ENCODE data around the gene ZNF74. TPM values are rescaled to one million over a fixed set of nuclear protein-coding genes. Genes with fewer than 3 reads are reported as not detected.
"Not testable (repeated sequence)": the region's sequence is repeated elsewhere in the genome, so short reads cannot be mapped to it uniquely, and the experiment has no call there.

The ZNF74 gene
- polyA plus RNA-seq, 2 of the 4 experiments (the other 2 are of a cell fraction) = 4.3 to 7.4 TPM

DNA sequence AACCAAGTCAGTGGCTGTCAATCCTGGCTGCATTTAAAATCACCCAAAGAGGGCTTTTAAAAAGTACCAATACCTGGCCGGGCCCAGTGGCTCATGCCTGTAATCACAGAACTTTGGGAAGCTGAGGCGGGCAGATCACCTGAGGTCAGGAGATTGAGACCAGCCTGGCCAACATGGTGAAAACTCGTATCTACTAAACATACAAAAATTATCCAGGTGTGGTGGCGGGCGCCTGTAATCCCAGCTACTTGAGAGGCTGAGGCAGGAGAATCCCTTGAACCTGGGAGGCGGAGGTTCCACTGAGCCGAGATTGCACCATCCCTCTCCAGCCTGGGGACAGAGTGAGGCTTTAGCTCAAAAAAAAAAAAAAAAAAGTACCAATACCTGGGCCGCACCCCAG is 17.7 kb upstream of the ZNF74 start:
- POLR2A ChIA-PET; H3K27ac ChIP-seq; H3K4me2 ChIP-seq; CTCF ChIA-PET; H3K4me1 ChIP-seq; H3K4me3 ChIP-seq; DNase-seq (ENCODE audit: low read depth in 1 of 2, low spot score in 1 of 2); H3K9me3 ChIP-seq; ATAC-seq; FAIRE-seq: not testable (repeated sequence)
- 74% methylated on average over 8 of the region's 8 CpGs for WGBS (ENCODE audit: missing lambda C conversion rate)

- CTCF ChIA-PET; H3K4me3 ChIP-seq; H3K4me2 ChIP-seq; H3K4me1 ChIP-seq; ATAC-seq; POLR2A ChIA-PET; FAIRE-seq; H3K9me3 ChIP-seq; H3K27ac ChIP-seq; DNase-seq (ENCODE audit: low read depth in 1 of 2, low spot score in 1 of 2): not testable (repeated sequence)
- 88% methylated on average over 11 of the region's 11 CpGs for WGBS (ENCODE audit: missing lambda C conversion rate)
Measured at GRCh38 chr22:20376983-20377382, 17.0 kb upstream of the ZNF74 start.

- POLR2A ChIA-PET = no interaction called here
- WGBS (ENCODE audit: missing lambda C conversion rate) = 84% methylated on average over 4 of the region's 4 CpGs
- no peak for ATAC-seq
- DNase-seq (ENCODE audit: low read depth in 1 of 2, low spot score in 1 of 2) = no peak
- TF ChIP-seq CHD4 (IDR thresholded peaks at IDR 0.05; ENCODE audit: borderline replicate concordance) = no peak
- TF ChIP-seq RNF2 (IDR thresholded peaks at IDR 0.05; ENCODE audit: borderline replicate concordance, low read depth) = no peak
- TF ChIP-seq JUNB (IDR thresholded peaks at IDR 0.05) = no peak
- no peak for TF ChIP-seq USF2 (IDR thresholded peaks at IDR 0.05)
- TF ChIP-seq, protein P1, sequence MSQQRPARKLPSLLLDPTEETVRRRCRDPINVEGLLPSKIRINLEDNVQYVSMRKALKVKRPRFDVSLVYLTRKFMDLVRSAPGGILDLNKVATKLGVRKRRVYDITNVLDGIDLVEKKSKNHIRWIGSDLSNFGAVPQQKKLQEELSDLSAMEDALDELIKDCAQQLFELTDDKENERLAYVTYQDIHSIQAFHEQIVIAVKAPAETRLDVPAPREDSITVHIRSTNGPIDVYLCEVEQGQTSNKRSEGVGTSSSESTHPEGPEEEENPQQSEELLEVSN (IDR thresholded peaks at IDR 0.05; ENCODE audit: borderline replicate concordance, low read depth) = no peak
- TF ChIP-seq FOSL2 (IDR thresholded peaks at IDR 0.05) = no peak
- no peak for TF ChIP-seq FOSL2 (CRISPR knock-in tag; IDR thresholded peaks at IDR 0.05)
- no peak for TF ChIP-seq HMGXB4 (CRISPR knock-in tag; IDR thresholded peaks at IDR 0.05; ENCODE audit: borderline replicate concordance)
- no peak for TF ChIP-seq EP300 (IDR thresholded peaks at IDR 0.05)
- no peak for TF ChIP-seq FOSB (CRISPR knock-in tag; IDR thresholded peaks at IDR 0.05)
- TF ChIP-seq CBX8 (IDR thresholded peaks at IDR 0.05) = no peak
- Histone ChIP-seq H3K9me3 (no peaks in the 10 kb centered on the region), H3K4me3 (no peak overlapping the region), H3K27ac (no peak overlapping the region), H3K4me1 (no peaks in the 10 kb centered on the region), H3K4me2 (no peak overlapping the region)
- no peak for FAIRE-seq
- CTCF ChIA-PET = interaction anchor here (0.7 kb wide), 1 partner anchor 29 kb away, joined by 3 read pairs; no protein-coding TSS in a partner anchor
Measured at GRCh38 chr22:20378110-20378509, 15.8 kb upstream of the ZNF74 start.

DNA sequence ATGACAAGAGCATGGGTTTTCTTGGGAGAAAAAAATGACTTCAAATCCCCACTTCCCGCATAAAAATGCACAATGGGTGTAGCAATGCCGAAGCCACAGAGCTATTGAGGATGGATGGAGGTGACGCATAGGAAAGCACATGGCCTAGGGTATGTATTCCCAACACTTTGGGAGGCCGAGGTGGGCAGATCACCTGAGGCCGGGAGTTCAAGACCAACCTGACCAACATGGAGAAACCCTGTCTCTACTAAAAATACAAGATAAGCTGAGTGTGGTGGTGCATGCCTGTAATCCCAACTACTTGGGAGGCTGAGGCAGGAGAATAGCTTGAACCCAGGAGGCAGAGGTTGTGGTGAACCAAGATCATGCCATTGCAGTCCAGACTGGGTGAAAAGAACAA is 15.3 kb upstream of the ZNF74 start:
- CTCF ChIA-PET = interaction anchor here (0.6 kb wide), 1 partner anchor 364 kb away, joined by 3 read pairs; no protein-coding TSS in a partner anchor
- H3K4me2 ChIP-seq; H3K4me1 ChIP-seq; H3K27ac ChIP-seq; H3K9me3 ChIP-seq; FAIRE-seq; ATAC-seq; POLR2A ChIA-PET; H3K4me3 ChIP-seq; DNase-seq (ENCODE audit: low read depth in 1 of 2, low spot score in 1 of 2): not testable (repeated sequence)
- WGBS (ENCODE audit: missing lambda C conversion rate) = 55% methylated on average over 5 of the region's 5 CpGs

GRCh38 chr22:20380486-20380885 is 13.5 kb upstream of the ZNF74 start:
- no peak overlapping the region for H3K4me3 ChIP-seq
- WGBS (ENCODE audit: missing lambda C conversion rate) = 5% methylated on average over 1 of the region's 1 CpG
- DNase-seq (ENCODE audit: low read depth in 1 of 2, low spot score in 1 of 2) = no peak
- ChIA-PET CTCF (no interaction called here), POLR2A (interaction anchor here (1.0 kb wide), 1 partner anchor 13 kb away, joined by 4 read pairs; the partner anchor contains the start of gene ZNF74)
- no peak for ATAC-seq
- H3K27ac ChIP-seq = no peak overlapping the region
- FAIRE-seq = no peak
- H3K9me3 ChIP-seq = no peaks in the 10 kb centered on the region
- no peak overlapping the region for H3K4me2 ChIP-seq
- no peaks in the 10 kb centered on the region for H3K4me1 ChIP-seq
- TF ChIP-seq BHLHE40 (IDR thresholded peaks at IDR 0.05; ENCODE audit: low read depth, low read length) (no peak), CEBPB (IDR thresholded peaks at IDR 0.05) (no peak), TFCP2L1 (CRISPR knock-in tag; IDR thresholded peaks at IDR 0.05) (no peak), PHF8 (IDR thresholded peaks at IDR 0.05; ENCODE audit: borderline replicate concordance, low read depth) (no peak), REST (IDR thresholded peaks at IDR 0.05) (no peak), HOXA7 (CRISPR knock-in tag; IDR thresholded peaks at IDR 0.05) (no peak), ZFP36 (IDR thresholded peaks at IDR 0.05; ENCODE audit: borderline replicate concordance, partially characterized antibody) (no peak), ZNF302 (CRISPR knock-in tag; IDR thresholded peaks at IDR 0.05) (no peak), NPAS2 (CRISPR knock-in tag; IDR thresholded peaks at IDR 0.05; ENCODE audit: borderline replicate concordance) (no peak), HOXB5 (CRISPR knock-in tag; IDR thresholded peaks at IDR 0.05) (no peak)
- TF ChIP-seq, protein P2, sequence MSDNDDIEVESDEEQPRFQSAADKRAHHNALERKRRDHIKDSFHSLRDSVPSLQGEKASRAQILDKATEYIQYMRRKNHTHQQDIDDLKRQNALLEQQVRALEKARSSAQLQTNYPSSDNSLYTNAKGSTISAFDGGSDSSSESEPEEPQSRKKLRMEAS (IDR thresholded peaks at IDR 0.05) = no peak
